Stimulated activated effector memory CD8-positive, alpha-beta T cell treated with anti-CD3 and anti-CD28 coated beads, Interleukin-12 subunit alpha, Interleukin-12 subunit beta, amount 100 ng/mL, for 72 hours (primary cell): Measurements from ENCODE around the gene FGGY.
"Not testable (repeated sequence)": the region's sequence is repeated elsewhere in the genome, so short reads cannot be mapped to it uniquely, and the experiment has no call there.

Experiments used
- ATAC-seq: fragments of 150-1000 bp; cut with Tn5 transposase; 2 replicates; pipeline ENCODE4 v1.10.0; 2021
- DNase-seq, 2 donors: peaks; one replicate each; pipeline ENCODE4 v3.0.0; 2021 to 2022; ENCODE audit warnings: low spot score in 2 of 2
- H3K27ac Mint-ChIP-seq: one replicate; pipeline ENCODE4 v1.8.0; 2022; ENCODE audit warnings: mild to moderate bottlenecking, mixed read lengths
- H3K36me3 Mint-ChIP-seq: one replicate; pipeline ENCODE4 v1.8.0; 2022; ENCODE audit warnings: mild to moderate bottlenecking, mixed read lengths
- H3K4me1 Mint-ChIP-seq: one replicate; pipeline ENCODE4 v1.8.0; 2022; ENCODE audit warnings: mixed read lengths
- H3K4me3 Mint-ChIP-seq: one replicate; pipeline ENCODE4 v1.8.0; 2022; ENCODE audit warnings: mild to moderate bottlenecking, mixed read lengths
- H3K9me3 Mint-ChIP-seq: one replicate; pipeline ENCODE4 v1.8.0; 2022; ENCODE audit warnings: mixed read lengths

Gene FGGY

DNA sequence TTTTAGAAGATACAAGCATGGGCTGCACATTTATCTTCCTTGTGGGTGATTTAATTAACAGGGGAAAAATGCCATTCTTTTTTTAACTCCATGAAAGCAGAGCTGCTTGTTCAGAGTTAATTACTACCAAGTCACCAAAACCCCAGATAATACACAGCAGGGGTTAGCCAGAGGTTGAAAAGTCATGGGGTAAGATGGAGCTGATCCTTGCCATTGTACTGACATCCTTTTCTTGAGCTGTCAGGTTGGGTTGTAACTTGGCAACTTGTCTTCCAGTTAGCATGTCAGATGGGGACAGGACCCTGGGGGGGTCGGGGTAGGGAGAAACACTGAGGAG is 260.6 kb downstream of the FGGY start:
- Mint-ChIP-seq H3K9me3 (peaks cover 12% of the 10 kb centered on the region), H3K36me3 (peaks cover 10% of the 10 kb centered on the region), H3K4me3 (no peak overlapping the region), H3K27ac (no peak overlapping the region), H3K4me1 (peaks cover 9% of the 10 kb centered on the region)
- DNase-seq = no peak
- no peak for ATAC-seq

DNA sequence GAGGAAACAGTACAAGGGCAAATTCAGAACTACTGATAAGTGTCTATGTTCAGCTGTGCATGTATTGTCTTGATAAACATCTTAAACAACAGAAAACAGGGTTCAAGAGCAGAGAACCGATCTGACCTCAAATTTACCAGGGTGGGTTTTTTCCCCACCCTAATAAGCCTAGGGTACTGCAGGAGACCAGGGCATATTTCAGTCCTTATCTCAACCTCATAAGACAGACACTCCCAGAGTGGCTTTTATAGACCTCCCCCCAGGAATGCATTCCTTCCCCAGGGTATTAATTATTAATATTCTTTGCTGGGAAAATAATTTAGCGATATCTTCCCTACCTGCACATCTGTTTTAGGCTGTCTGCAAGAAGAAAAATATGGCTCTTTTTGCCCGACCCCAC is 261.7 kb downstream of the FGGY start:
- H3K4me3 Mint-ChIP-seq, H3K27ac Mint-ChIP-seq, H3K36me3 Mint-ChIP-seq, DNase-seq, ATAC-seq, H3K4me1 Mint-ChIP-seq: not testable (repeated sequence)
- H3K9me3 Mint-ChIP-seq = peaks cover 12% of the 10 kb centered on the region

DNA sequence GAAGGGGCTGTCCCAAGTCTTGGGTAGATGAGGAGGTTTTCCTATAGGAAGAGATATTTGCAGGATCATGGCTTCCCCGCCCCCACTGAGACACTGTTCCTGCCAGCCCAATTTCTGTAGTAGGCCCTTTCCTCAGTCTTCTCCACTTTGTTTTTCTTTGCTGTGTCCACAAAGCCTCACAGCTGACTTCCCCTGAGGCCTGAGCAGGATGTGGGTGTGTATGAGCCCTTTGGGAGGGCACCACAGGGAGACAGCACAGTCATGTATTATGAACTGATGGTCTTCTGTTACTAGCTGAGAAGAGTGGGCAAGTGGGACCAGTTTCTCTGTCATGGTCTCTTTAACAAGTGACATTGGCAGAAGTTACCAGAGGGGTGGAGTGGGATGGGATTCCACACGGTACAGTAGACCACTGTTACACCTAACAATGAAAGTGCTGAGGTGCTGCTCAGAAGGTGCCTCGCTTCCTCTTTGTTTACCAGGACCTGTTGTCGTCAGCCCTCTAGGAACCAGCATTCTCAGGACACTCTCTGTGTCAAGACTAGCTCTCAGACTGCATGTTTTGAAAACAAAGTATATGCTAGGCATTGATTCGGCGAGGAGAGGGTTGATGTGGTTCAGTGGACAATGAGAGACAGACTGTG is 264.0 kb downstream of the FGGY start:
- Mint-ChIP-seq H3K36me3 (no peaks in the 10 kb centered on the region), H3K27ac (peak overlapping the region; percentile 23), H3K4me3 (no peak overlapping the region), H3K9me3 (peaks cover 12% of the 10 kb centered on the region), H3K4me1 (peaks cover 9% of the 10 kb centered on the region)
- ATAC-seq = peak; percentile 67
- no peak for DNase-seq

DNA sequence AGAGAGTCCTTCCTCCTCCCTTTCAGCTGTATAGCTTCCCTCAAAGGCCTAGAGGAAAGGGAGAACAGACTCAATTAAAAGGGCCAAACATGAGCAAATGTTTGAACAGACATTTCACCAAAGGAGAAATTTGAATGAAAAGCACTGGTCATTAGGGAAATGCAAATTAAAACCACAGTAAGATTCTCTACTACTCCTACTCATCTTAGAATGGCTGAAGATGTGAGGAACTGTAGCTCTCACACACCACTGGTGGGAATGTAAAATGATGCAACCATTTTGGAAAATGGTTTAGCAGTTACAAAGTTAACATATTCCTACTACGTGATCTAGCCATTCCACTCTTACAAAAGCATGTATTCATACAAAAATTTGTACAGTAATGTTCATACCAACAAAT is 264.9 kb downstream of the FGGY start:
- ATAC-seq (no peak), DNase-seq (no peak)
- Mint-ChIP-seq H3K9me3 (peaks cover 12% of the 10 kb centered on the region), H3K27ac (no peak overlapping the region), H3K36me3 (no peaks in the 10 kb centered on the region), H3K4me1 (peaks cover 9% of the 10 kb centered on the region), H3K4me3 (no peak overlapping the region)

DNA sequence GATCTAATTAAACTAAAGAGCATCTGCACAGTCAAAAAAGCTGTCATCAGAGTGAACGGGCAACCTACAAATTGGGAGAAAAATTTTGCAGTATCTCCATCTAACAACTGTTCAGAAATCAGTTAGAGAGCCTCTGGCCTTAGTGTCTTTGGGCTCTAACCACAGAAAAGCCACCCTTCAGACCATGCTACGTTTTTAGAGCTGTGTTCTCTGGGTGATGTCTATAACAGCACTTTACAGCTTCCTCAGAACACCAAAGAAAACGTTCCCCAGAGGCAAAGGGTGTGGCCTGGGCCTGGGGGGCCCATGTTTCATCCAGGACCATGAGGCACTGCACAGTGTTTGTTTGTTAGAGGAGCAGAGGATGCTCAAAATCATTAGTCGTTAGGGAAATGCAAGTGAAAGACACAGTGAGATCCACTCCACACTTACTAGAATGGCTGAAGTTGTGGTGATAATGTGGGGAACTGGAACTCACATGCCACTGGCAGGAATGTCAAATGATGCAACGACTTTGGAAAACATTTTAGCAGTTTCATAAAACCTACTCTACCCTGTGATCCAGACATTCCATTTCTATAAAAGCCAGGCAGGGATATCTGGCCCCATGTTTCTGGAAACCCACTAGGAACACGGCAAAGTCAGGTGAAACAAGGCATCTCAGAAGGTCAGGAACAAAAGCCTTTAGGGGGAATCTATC is 267.4 kb downstream of the FGGY start:
- peaks cover 2% of the 10 kb centered on the region for H3K9me3 Mint-ChIP-seq
- ATAC-seq = no peak
- H3K4me3 Mint-ChIP-seq = no peak overlapping the region
- H3K36me3 Mint-ChIP-seq = no peaks in the 10 kb centered on the region
- peaks cover 9% of the 10 kb centered on the region for H3K4me1 Mint-ChIP-seq
- DNase-seq = no peak
- H3K27ac Mint-ChIP-seq = no peak overlapping the region

DNA sequence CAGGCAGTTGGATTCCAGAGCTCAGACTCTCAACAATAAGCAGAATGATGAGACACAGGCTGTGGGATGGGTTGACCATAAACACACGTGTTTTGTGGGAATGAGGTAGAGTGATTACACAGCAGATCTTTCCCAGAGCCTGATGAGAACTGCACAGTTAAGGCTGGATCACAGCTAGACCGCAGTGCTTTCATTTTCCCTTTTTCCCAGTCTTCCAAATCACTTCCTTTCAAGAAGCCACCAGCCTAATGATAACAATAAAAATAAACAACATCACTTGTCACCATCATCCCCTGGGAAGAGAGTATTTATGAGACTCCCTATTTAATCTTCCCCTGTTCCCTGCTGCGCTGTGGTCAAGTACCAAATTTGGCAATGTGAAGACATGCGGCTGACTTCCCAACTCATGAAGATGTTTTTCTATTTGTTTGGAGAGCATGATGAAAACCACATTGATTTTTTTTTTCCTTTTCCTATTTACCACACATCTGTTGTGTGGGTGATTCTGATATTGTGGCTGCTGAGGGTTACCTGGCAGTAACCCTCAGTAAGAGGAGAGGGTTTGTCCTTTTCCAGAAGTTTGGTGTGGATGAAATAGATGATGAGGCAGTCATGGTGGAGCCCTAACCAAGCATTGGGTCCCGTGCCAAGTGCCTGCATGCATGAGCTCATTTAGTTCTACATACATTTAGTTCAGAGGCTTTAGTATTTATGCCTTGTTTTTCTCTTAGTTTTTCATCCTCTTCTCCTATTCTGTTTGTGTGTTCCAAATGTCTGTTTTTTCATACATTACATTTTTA is 268.9 kb downstream of the FGGY start:
- H3K27ac Mint-ChIP-seq = no peak overlapping the region
- no peak overlapping the region for H3K4me3 Mint-ChIP-seq
- no peak for ATAC-seq
- peaks cover 13% of the 10 kb centered on the region for H3K4me1 Mint-ChIP-seq
- DNase-seq = no peak
- no peaks in the 10 kb centered on the region for H3K36me3 Mint-ChIP-seq
- no peaks in the 10 kb centered on the region for H3K9me3 Mint-ChIP-seq

DNA sequence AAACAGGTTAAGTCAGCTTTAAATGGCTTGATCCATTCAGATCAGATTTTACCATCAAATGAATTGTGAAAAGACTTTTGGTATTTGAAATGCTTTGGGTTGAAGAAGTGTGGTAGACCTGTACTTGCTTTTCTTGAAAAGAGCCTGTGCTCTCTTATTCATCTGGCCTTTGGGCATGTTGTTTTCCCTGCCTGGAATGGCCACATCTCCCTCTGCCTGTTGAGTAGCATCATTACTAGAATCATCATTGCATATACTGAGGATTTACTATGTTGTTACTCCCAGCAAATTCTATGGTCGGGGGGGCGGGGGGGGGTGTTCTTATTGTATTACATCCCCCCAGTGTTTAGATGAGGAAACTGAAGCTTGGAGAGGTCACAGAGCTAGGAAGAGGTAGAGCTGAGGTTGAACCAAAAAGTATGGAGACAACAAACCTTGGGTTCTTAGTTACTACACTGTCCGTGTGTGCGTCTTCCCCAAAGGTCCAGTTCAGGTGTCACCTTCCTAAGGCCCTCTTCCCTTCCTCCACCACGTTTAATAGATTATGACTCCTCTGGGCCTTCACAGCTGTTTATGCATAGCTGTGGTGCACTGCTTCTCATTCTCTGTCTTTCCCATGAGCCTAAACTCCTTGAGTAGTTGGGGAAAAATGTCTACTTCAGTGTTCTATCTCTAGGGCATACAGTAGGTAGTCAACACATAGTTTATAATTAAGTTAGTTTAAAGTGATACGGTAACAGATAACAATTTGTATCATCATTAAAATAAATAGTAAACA is 271.5 kb downstream of the FGGY start:
- Mint-ChIP-seq H3K4me1 (peaks cover 26% of the 10 kb centered on the region), H3K27ac (no peak overlapping the region), H3K9me3 (no peaks in the 10 kb centered on the region), H3K4me3 (no peak overlapping the region), H3K36me3 (no peaks in the 10 kb centered on the region)
- no peak for DNase-seq
- ATAC-seq = no peak

DNA sequence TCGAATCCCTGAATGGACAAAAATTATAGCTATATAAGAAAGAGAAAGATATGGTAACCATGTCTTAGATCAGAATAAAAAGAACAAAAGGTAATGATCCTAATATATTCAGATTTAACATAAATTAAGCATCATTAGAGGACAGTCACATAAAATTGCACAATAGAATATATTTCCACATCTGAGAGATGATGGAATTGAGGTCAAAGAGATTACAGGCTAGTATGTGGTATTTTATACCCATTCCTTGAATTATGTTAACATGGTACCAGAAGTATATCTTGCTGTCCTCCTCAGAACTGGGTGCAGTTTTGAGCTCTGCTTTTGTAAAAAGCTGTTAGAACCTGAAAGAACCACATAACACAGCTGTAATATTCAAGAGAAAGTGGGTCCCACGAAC is 272.3 kb downstream of the FGGY start:
- no peak overlapping the region for H3K27ac Mint-ChIP-seq
- ATAC-seq (no peak), DNase-seq (no peak)
- H3K4me1 Mint-ChIP-seq = peaks cover 26% of the 10 kb centered on the region
- H3K4me3 Mint-ChIP-seq = no peak overlapping the region
- no peaks in the 10 kb centered on the region for H3K36me3 Mint-ChIP-seq
- H3K9me3 Mint-ChIP-seq = peaks cover 2% of the 10 kb centered on the region

DNA sequence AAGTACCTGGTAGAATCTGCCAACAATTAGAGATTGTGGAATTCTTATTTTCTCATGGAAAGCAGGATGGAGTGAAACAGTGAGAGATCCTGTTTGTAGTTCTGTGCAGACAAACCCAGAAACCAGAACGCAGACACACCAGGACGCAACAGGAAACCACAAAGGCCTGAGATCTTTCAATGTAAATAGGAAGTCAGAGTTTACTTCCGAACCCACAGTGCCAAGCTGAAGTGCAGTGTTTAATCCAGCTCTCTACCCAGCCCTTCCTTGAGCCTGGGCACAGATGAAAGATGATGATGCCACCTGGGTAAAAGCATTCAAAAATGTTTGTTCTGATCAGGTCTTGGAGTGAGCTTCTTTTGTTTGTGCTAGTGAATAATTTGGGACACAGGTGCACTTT is 273.6 kb downstream of the FGGY start:
- ATAC-seq = peak; percentile 78
- H3K27ac Mint-ChIP-seq = no peak overlapping the region
- peak overlapping the region; percentile 7 for H3K4me3 Mint-ChIP-seq
- H3K4me1 Mint-ChIP-seq = peaks cover 26% of the 10 kb centered on the region
- no peak for DNase-seq
- peaks cover 2% of the 10 kb centered on the region for H3K9me3 Mint-ChIP-seq
- no peaks in the 10 kb centered on the region for H3K36me3 Mint-ChIP-seq

DNA sequence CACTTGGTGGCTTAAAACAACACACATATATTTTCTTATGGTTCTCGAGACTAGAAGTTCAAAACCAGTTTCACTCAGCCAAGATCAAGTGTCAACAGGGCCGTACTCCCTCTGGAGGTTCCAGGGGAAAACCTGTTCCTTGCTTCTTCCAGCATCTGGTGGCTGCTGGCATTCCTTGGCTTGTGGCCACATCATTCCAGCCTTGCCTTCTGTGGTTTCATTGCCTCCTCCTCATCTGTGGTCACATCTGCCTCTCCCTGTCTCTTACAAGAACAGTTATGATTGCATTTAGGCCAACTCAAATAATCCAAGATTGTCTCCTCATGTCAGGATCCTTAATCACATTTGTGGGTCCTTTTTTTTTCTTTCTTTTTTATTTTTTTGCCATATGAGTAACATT is 277.2 kb downstream of the FGGY start:
- H3K4me1 Mint-ChIP-seq = peaks cover 26% of the 10 kb centered on the region
- DNase-seq = no peak
- ATAC-seq = no peak
- H3K4me3 Mint-ChIP-seq = no peak overlapping the region
- no peak overlapping the region for H3K27ac Mint-ChIP-seq
- no peaks in the 10 kb centered on the region for H3K36me3 Mint-ChIP-seq
- H3K9me3 Mint-ChIP-seq = peaks cover 2% of the 10 kb centered on the region

DNA sequence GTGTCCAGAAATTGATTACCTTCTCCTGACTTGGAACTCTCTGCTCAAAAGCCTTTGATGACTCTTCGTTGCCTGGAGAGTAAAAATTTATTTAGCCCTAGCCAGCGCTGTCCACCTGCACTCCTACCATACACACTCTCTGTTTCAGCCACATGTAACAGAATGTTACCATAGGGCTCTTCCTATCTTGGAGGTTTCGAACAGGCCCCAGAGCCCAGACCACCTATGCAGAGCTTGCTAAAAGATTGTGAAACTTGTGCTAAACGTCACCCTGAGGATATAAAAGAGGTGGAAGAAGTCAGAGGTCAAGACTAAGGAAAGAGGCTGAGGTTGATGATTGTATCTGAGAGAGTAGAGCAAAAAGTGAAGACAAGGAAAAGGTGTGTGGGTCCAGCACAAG is 280.9 kb downstream of the FGGY start:
- ATAC-seq (no peak), DNase-seq (no peak)
- Mint-ChIP-seq H3K9me3 (peaks cover 2% of the 10 kb centered on the region), H3K4me1 (no peaks in the 10 kb centered on the region), H3K36me3 (no peaks in the 10 kb centered on the region), H3K27ac (no peak overlapping the region), H3K4me3 (no peak overlapping the region)

DNA sequence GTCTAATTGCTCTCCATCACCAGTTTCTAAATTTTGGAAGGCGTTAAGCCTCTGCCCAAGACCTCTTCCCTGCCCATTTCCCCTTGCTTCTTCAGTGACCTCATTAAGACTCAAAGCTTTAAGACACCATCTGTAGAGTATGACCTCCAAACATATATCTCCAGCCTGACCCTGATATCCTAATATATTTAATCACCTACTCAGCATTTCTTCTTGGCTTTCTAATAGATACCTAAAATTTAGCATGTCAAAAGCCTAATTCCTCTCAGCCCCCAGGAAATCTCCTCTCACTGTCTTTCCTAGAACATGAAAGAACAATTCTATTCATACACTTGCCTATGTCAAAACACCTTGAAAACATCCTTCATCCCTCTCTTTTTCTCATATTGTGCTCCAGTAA is 282.3 kb downstream of the FGGY start:
- no peak for DNase-seq
- Mint-ChIP-seq H3K27ac (no peak overlapping the region), H3K36me3 (no peaks in the 10 kb centered on the region), H3K4me3 (no peak overlapping the region), H3K9me3 (no peaks in the 10 kb centered on the region), H3K4me1 (no peaks in the 10 kb centered on the region)
- no peak for ATAC-seq

DNA sequence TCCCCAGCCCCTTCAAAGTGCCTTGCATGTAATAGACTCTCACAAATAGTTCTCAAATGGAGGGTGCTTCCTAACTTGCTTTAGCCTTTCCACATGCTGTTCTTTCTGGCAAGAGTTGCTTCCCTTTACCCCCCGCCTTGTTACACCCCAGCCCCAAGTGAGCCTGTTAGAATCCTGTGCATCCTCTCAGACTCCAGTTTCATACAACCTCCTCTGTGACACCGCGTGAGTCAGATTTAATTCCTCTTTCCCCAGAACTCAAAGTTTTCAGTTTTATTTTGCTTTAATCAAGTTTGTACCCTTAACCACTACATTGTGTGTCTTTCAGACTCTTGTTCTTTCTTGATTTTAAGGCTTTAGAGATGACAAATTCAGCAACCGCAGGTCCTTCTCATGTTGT is 283.4 kb downstream of the FGGY start:
- H3K27ac Mint-ChIP-seq = no peak overlapping the region
- DNase-seq = no peak

DNA sequence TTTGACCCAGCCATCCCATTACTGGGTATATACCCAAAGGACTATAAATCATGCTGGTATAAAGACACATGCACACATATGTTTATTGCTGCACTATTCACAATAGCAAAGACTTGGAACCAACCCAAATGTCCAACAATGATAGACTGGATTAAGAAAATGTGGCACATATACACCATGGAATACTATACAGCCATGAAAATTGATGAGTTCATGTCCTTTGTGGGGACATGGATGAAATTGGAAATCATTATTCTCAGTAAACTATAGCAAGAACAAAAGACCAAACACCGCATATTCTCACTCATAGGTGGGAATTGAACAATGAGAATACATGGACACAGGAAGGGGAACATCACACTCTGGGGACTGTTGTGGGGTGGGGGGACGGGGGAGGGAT is 295.5 kb downstream of the FGGY start:
- not testable (repeated sequence) for DNase-seq, ATAC-seq, H3K4me1 Mint-ChIP-seq, H3K9me3 Mint-ChIP-seq, H3K4me3 Mint-ChIP-seq, H3K36me3 Mint-ChIP-seq, H3K27ac Mint-ChIP-seq

More for the DNA sequence above, 283.4 kb downstream of the FGGY start:
- Mint-ChIP-seq H3K4me3 (no peak overlapping the region), H3K4me1 (no peaks in the 10 kb centered on the region), H3K9me3 (no peaks in the 10 kb centered on the region), H3K36me3 (no peaks in the 10 kb centered on the region)
- peak; percentile 36 for ATAC-seq

DNA sequence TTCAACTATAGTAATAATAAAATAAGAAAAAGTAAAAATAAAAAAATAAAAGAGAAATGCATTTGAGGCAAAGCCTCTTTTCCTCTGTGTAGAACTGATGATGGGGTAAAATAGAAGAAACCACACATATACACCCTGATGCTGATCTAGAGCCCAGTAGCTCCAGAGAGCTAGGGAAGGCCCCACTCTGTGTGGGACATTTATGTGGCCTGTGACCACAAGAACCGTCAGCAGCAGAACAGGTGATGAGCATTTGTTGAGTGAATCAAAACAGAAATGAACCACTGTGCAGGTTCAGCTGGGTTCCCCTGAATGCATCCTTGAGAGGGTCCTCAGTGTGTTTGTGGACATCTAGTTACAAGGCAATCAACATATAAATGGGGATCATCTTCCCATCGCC is 296.0 kb downstream of the FGGY start:
- H3K27ac Mint-ChIP-seq = no peak overlapping the region
- DNase-seq (no peak), ATAC-seq (peak; percentile 55)
- no peaks in the 10 kb centered on the region for H3K9me3 Mint-ChIP-seq
- H3K36me3 Mint-ChIP-seq = no peaks in the 10 kb centered on the region
- H3K4me1 Mint-ChIP-seq = no peaks in the 10 kb centered on the region
- H3K4me3 Mint-ChIP-seq = no peak overlapping the region
